Keratinocyte (primary cell): Measurements from ENCODE around the gene FHDC1. TPM values are rescaled to one million over a fixed set of nuclear protein-coding genes. Genes with fewer than 3 reads are reported as not detected.

Experiments used
- DNase-seq: peaks from one replicate; pipeline ENCODE4 v3.0.0-alpha.2; 2011; ENCODE audit warnings: low read depth, missing footprints, low spot score
- FAIRE-seq: peaks from 2 replicates; lab custom pipeline; 2011; peaks lifted over from hg19 to GRCh38; lab: Jason Lieb, UNC
- H2AFZ ChIP-seq: 2 replicates; pipeline ENCODE4 v1.6.0; 2012; ENCODE audit warnings: low read length, control low read depth, inconsistent platforms; ENCODE audit not compliant: control insufficient read depth
- H3K27ac ChIP-seq: 2 replicates; pipeline ENCODE4 v1.5.1; 2011; ENCODE audit warnings: low read length; ENCODE audit not compliant: control insufficient read depth, insufficient read depth
- H3K27me3 ChIP-seq: 3 replicates; pipeline ENCODE4 v1.6.0; 2011; ENCODE audit warnings: low read length; ENCODE audit not compliant: control insufficient read depth, insufficient read depth; ENCODE audit errors: extremely low read depth
- H3K36me3 ChIP-seq, 2 experiments: 2 replicates in 1 of 2; 3 replicates in 1 of 2; pipeline ENCODE4 v1.5.1; 2011; ENCODE audit warnings: low read length in 2 of 2, mild to moderate bottlenecking in 1 of 2; ENCODE audit not compliant: control insufficient read depth in 2 of 2, insufficient read depth in 2 of 2; ENCODE audit errors: extremely low read depth in 1 of 2
- H3K4me1 ChIP-seq: 3 replicates; pipeline ENCODE4 v1.5.1; 2011; ENCODE audit warnings: low read length; ENCODE audit not compliant: control insufficient read depth, insufficient read depth; ENCODE audit errors: extremely low read depth
- H3K4me2 ChIP-seq: 3 replicates; pipeline ENCODE4 v1.6.0; 2011; ENCODE audit warnings: low read depth, low read length; ENCODE audit not compliant: control insufficient read depth, insufficient read depth; ENCODE audit errors: extremely low read depth
- H3K4me3 ChIP-seq, 3 experiments: fragments of 200-600 bp in 1 of 3; sonication (generic) in 1 of 3; 2 replicates in 2 of 3; 3 replicates in 1 of 3; pipeline ENCODE4 v1.5.1; 2011 to 2016; ENCODE audit warnings: low read length in 3 of 3, mild to moderate bottlenecking in 3 of 3, control low read depth in 2 of 3, inconsistent platforms in 1 of 3, low read depth in 1 of 3, mixed read lengths in 1 of 3, mixed run types in 1 of 3, moderate library complexity in 1 of 3; ENCODE audit not compliant: control insufficient read depth in 2 of 3, insufficient read depth in 2 of 3; ENCODE audit errors: extremely low read depth in 1 of 3
- H3K79me2 ChIP-seq: 2 replicates; pipeline ENCODE4 v1.6.0; 2012; ENCODE audit warnings: low read length; ENCODE audit not compliant: control insufficient read depth, insufficient read depth
- H3K9ac ChIP-seq: 3 replicates; pipeline ENCODE4 v1.6.0; 2011; ENCODE audit warnings: low read length; ENCODE audit not compliant: control insufficient read depth, insufficient read depth; ENCODE audit errors: extremely low read depth
- H3K9me1 ChIP-seq: 3 replicates; pipeline ENCODE4 v1.6.0; 2011; ENCODE audit warnings: low read length; ENCODE audit not compliant: control insufficient read depth, insufficient read depth; ENCODE audit errors: extremely low read depth
- H3K9me3 ChIP-seq: 2 replicates; pipeline ENCODE4 v1.5.1; 2012; ENCODE audit warnings: low read depth, low read length; ENCODE audit not compliant: control insufficient read depth
- H4K20me1 ChIP-seq: 3 replicates; pipeline ENCODE4 v1.6.0; 2011; ENCODE audit warnings: low read length; ENCODE audit not compliant: control insufficient read depth, insufficient read depth; ENCODE audit errors: extremely low read depth
- EZH2 ChIP-seq: IDR thresholded peaks from one replicate; pipeline ENCODE4 v1.6.1; 2012; ENCODE audit warnings: inconsistent platforms, mild to moderate bottlenecking, low read length, moderate library complexity
- dilution Hi-C: fragments of 300-500 bp; cut with MboI; formaldehyde crosslinking; loops from one replicate; pipeline ENCODE4 v1.7.0; 2020; ENCODE audit warnings: low sequenced_read_pairs; ENCODE audit not compliant: extremely low pct_ligation_motif_present
- polyA plus RNA-seq, 5 experiments: library from polyadenylated mRNA; depleted of rRNA in 3 of 5; stranded (reverse) in 3 of 5; stranded (forward) in 1 of 5; unstranded in 1 of 5; fragments of >200 nt; gene quantifications; 1 replicate in 1 of 5; 2 replicates in 3 of 5; 3 replicates in 1 of 5; pipeline versions ENCODE4 v1.2.1 to v1.2.3, GENCODE V29; 2011 to 2012; ENCODE audit warnings: missing spikeins in 2 of 5, low read depth in 1 of 5, low replicate concordance in 1 of 5
- TF ChIP-seq, protein P1 (sequence below), 3 experiments: IDR thresholded peaks in 1 of 3; conservative IDR thresholded peaks in 1 of 3; optimal IDR thresholded peaks in 1 of 3; 2 replicates in 2 of 3; 3 replicates in 1 of 3; pipeline versions ENCODE3 to v1.5.1; 2011; ENCODE audit warnings: low read length in 3 of 3, mild to moderate bottlenecking in 3 of 3, moderate library complexity in 2 of 3, control low read depth in 1 of 3, inconsistent platforms in 1 of 3; ENCODE audit not compliant: insufficient read depth in 2 of 3; ENCODE audit errors: extremely low read depth in 1 of 3

Gene FHDC1
- polyA plus RNA-seq, 1 donor (not counting 4 experiments of a cell fraction or from before 2014, with no cell fraction given): 1.6 TPM

DNA sequence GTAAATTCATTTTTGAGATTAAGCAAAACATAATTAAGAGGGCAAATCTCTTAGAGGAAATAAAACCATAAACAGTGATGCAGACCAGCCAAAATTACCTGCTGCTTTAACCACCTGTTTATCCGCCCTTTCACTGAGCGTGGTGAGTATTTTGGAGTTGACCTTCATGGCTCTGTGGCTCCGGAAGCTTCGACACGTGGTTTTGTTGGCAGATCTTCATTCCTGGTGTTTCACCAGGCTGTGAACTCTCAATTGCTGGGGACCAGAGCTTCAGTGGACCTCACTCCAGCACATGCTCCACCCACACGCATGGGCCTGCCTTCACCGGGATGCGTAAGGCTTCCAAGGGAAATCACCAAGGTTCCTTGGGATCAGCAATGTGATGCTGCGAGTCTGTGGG lies 83.8 kb downstream of the FHDC1 start:
- peaks cover 28% of the 10 kb centered on the region for H3K4me1 ChIP-seq
- no peaks in the 10 kb centered on the region for H3K36me3 ChIP-seq
- TF ChIP-seq, protein P1, sequence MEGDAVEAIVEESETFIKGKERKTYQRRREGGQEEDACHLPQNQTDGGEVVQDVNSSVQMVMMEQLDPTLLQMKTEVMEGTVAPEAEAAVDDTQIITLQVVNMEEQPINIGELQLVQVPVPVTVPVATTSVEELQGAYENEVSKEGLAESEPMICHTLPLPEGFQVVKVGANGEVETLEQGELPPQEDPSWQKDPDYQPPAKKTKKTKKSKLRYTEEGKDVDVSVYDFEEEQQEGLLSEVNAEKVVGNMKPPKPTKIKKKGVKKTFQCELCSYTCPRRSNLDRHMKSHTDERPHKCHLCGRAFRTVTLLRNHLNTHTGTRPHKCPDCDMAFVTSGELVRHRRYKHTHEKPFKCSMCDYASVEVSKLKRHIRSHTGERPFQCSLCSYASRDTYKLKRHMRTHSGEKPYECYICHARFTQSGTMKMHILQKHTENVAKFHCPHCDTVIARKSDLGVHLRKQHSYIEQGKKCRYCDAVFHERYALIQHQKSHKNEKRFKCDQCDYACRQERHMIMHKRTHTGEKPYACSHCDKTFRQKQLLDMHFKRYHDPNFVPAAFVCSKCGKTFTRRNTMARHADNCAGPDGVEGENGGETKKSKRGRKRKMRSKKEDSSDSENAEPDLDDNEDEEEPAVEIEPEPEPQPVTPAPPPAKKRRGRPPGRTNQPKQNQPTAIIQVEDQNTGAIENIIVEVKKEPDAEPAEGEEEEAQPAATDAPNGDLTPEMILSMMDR (optimal IDR thresholded peaks at IDR 0.05 in 1 of 3, IDR thresholded peaks at IDR 0.05 in 1 of 3, conservative IDR thresholded peaks at IDR 0.05 in 1 of 3; ENCODE audit: extremely low read depth in 1 of 3, insufficient read depth in 2 of 3, low read length in 3 of 3): no peak
- TF ChIP-seq EZH2: no peak
- H3K4me3 ChIP-seq: no peak overlapping the region
- FAIRE-seq (no peak), DNase-seq (no peak)
- H4K20me1 ChIP-seq: no peaks in the 10 kb centered on the region
- no peak overlapping the region for H3K4me2 ChIP-seq
- no peak overlapping the region for H3K9ac ChIP-seq
- H3K79me2 ChIP-seq: no peaks in the 10 kb centered on the region
- no peaks in the 10 kb centered on the region for H3K9me3 ChIP-seq
- no peak overlapping the region for H2AFZ ChIP-seq
- H3K27ac ChIP-seq: no peak overlapping the region
- dilution Hi-C loops: no loop called here
- H3K27me3 ChIP-seq: no peaks in the 10 kb centered on the region
- no peaks in the 10 kb centered on the region for H3K9me1 ChIP-seq

- Histone ChIP-seq H3K79me2 (no peaks in the 10 kb centered on the region), H3K36me3 (no peaks in the 10 kb centered on the region), H3K4me2 (no peak overlapping the region), H2AFZ (no peak overlapping the region), H3K27me3 (no peaks in the 10 kb centered on the region), H3K9ac (no peak overlapping the region), H4K20me1 (no peaks in the 10 kb centered on the region), H3K4me3 (no peak overlapping the region), H3K9me1 (no peaks in the 10 kb centered on the region), H3K27ac (no peak overlapping the region), H3K9me3 (no peaks in the 10 kb centered on the region), H3K4me1 (peaks cover 28% of the 10 kb centered on the region)
- no peak for TF ChIP-seq EZH2
- TF ChIP-seq, protein P1 (optimal IDR thresholded peaks at IDR 0.05 in 1 of 3, IDR thresholded peaks at IDR 0.05 in 1 of 3, conservative IDR thresholded peaks at IDR 0.05 in 1 of 3; ENCODE audit: extremely low read depth in 1 of 3, insufficient read depth in 2 of 3, low read length in 3 of 3): no peak
- no peak for DNase-seq
- FAIRE-seq: no peak
- dilution Hi-C loops: no loop called here
These were observed 84.3 kb downstream of the FHDC1 start for GRCh38 chr4:153020457-153020856.
